H1 (cell line): ENCODE data around the gene CDK13. TPM values are rescaled to one million over a fixed set of nuclear protein-coding genes. Genes with fewer than 3 reads are reported as not detected.

Experiments used
- CBX8 ChIP-seq: fragments of 300-800, 300-1000 bp; sonication (generic); IDR thresholded peaks from 2 replicates; pipeline ENCODE4 v1.7.1; 2016; ENCODE audit warnings: low read depth, low read length, borderline replicate concordance
- CHD1 ChIP-seq: IDR thresholded peaks from 2 replicates; pipeline ENCODE4 v1.6.1; 2012; ENCODE audit warnings: low read depth, low read length, improper control_type of control experiment
- CHD7 ChIP-seq: fragments of 300-600 bp; sonication (generic); IDR thresholded peaks from 2 replicates; pipeline ENCODE4 v1.7.1; 2012; ENCODE audit warnings: low read length, moderate library complexity, mild to moderate bottlenecking, inconsistent platforms; ENCODE audit not compliant: insufficient replicate concordance
- EGR1 ChIP-seq: IDR thresholded peaks from 2 replicates; pipeline ENCODE4 v1.6.1; 2011; ENCODE audit warnings: low read depth, low read length, borderline replicate concordance
- EZH2 ChIP-seq: fragments of 200-600 bp; sonication (generic); IDR thresholded peaks from 2 replicates; pipeline ENCODE4 v1.7.1; 2012; ENCODE audit warnings: low read depth, mild to moderate bottlenecking, moderate library complexity, low read length, inconsistent platforms; ENCODE audit not compliant: severe bottlenecking
- HDAC6 ChIP-seq: IDR thresholded peaks from one replicate; pipeline ENCODE4 v1.7.1; 2012; ENCODE audit warnings: low read depth, mild to moderate bottlenecking, inconsistent platforms, low read length, moderate library complexity
- KDM4A ChIP-seq: IDR thresholded peaks from one replicate; pipeline ENCODE4 v1.7.1; 2012; ENCODE audit warnings: low read depth, mild to moderate bottlenecking, moderate library complexity, low read length, inconsistent platforms; ENCODE audit not compliant: severe bottlenecking
- MAFK ChIP-seq: IDR thresholded peaks from 2 replicates; pipeline ENCODE4 v1.6.1; 2012; ENCODE audit warnings: low read depth, mild to moderate bottlenecking, improper control_type of control experiment, low read length
- MAX ChIP-seq: IDR thresholded peaks from 2 replicates; pipeline ENCODE4 v1.6.1; 2012; ENCODE audit warnings: inconsistent platforms
- NANOG ChIP-seq: IDR thresholded peaks from 2 replicates; pipeline ENCODE4 v1.6.1; 2011; ENCODE audit warnings: low read length, low read depth, mild to moderate bottlenecking, inconsistent platforms; ENCODE audit not compliant: insufficient read depth, poor library complexity, severe bottlenecking
- POLR2AphosphoS5 ChIP-seq: IDR thresholded peaks from 2 replicates; pipeline ENCODE4 v1.6.1; 2011; ENCODE audit warnings: low read depth, low read length
- SP4 ChIP-seq: IDR thresholded peaks from 2 replicates; pipeline ENCODE4 v1.6.1; 2012; ENCODE audit warnings: low read length, inconsistent platforms
- polyA plus RNA-seq, 7 experiments: library from polyadenylated mRNA; depleted of rRNA in 3 of 7; stranded (reverse) in 5 of 7; unstranded in 2 of 7; fragments of >200 nt in 5 of 7; fragments of 200-250 nt in 2 of 7; gene quantifications; 1 replicate in 5 of 7; 2 replicates in 1 of 7; 4 replicates in 1 of 7; pipeline versions ENCODE4 v1.2.1 to v1.2.3, GENCODE V29; 2011 to 2013; ENCODE audit warnings: missing spikeins in 2 of 7, mixed read lengths in 2 of 7
- total RNA-seq: library from RNA; stranded (reverse); fragmentation: NEBNext Ultra II Directional; extraction: Animal tissue kit (Norgen Biotek cat#: 25700); gene quantifications from 2 replicates; pipeline ENCODE4 v1.2.1, GENCODE V29; 2021

Gene CDK13
- total and polyA plus RNA-seq, 2 of the 8 experiments (the other 6 are each of a cell fraction or from before 2014, with no cell fraction given): 22.6 to 49.5 TPM

GRCh38 chr7:39909526-39909925, 40.5 kb upstream of the CDK13 start (continued):
- TF ChIP-seq CHD7: no peak
- no peak for TF ChIP-seq SP4
- TF ChIP-seq CHD1: no peak
- no peak for TF ChIP-seq MAFK
- TF ChIP-seq CBX8: no peak
- TF ChIP-seq EZH2: no peak
- TF ChIP-seq KDM4A: no peak
- no peak for TF ChIP-seq NANOG
- no peak for TF ChIP-seq EGR1
- TF ChIP-seq MAX: no peak
- no peak for TF ChIP-seq POLR2AphosphoS5
- no peak for TF ChIP-seq HDAC6
